Muscle layer of colon (tissue), 2 donors: ENCODE measurements around the gene PPEF2.
A peak's percentile ranks its signal among the peaks of the same experiment; 100 is the strongest.
"Not testable (repeated sequence)": the region's sequence is repeated elsewhere in the genome, so short reads cannot be mapped to it uniquely, and the experiment has no call there.

Experiments used
- H3K27ac ChIP-seq: one replicate; pipeline ENCODE4 v1.7.0; 2013; ENCODE audit warnings: low read depth, mild to moderate bottlenecking, low read length, moderate library complexity
- H3K27me3 ChIP-seq, 2 donors: one replicate each; pipeline ENCODE4 v1.7.0; 2013; ENCODE audit warnings: low read length in 2 of 2, mild to moderate bottlenecking in 2 of 2; ENCODE audit not compliant: insufficient read depth in 2 of 2, control insufficient read depth in 1 of 2
- H3K36me3 ChIP-seq: one replicate; pipeline ENCODE4 v1.7.0; 2013; ENCODE audit warnings: mild to moderate bottlenecking, low read length; ENCODE audit not compliant: insufficient read depth
- H3K4me1 ChIP-seq: one replicate; pipeline ENCODE4 v1.7.0; 2013; ENCODE audit warnings: mild to moderate bottlenecking, low read length; ENCODE audit not compliant: insufficient read depth
- H3K4me3 ChIP-seq, 2 donors: one replicate each; pipeline ENCODE4 v1.7.0; 2013; ENCODE audit warnings: low read length in 2 of 2, low read depth in 1 of 2, mild to moderate bottlenecking in 1 of 2, moderate library complexity in 1 of 2
- H3K9ac ChIP-seq: one replicate; pipeline ENCODE4 v1.7.0; 2013; ENCODE audit warnings: low read length
- H3K9me3 ChIP-seq: one replicate; pipeline ENCODE4 v1.7.0; 2013; ENCODE audit warnings: mild to moderate bottlenecking, low read length
- donor health status: abdominal sarcoma.
- donor health status: Adenocarcinoma of cecum.

PPEF2 gene

DNA sequence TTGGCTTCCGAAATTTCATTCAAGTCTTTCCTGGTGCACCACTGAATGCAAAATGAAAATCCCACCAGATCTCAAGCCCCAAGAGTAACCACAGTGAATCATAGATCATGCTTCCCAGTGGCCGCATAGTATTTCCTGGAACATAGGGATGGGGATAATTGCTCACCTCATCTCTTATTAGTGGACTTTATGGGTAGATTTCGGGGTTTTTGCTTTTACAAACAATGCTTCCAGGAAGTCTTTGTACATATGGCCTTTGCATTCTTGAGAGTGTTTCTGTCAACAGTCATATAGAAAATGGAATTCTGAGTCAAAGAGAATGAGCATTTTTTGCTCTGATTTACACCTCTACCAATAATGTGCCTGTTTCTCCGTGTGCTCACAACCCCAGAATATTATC lies 53.4 kb downstream of the PPEF2 start:
- H3K36me3 ChIP-seq = no peaks in the 10 kb centered on the region
- H3K9me3 ChIP-seq = no peaks in the 10 kb centered on the region
- no peak overlapping the region for H3K4me3 ChIP-seq
- no peaks in the 10 kb centered on the region for H3K4me1 ChIP-seq
- H3K9ac ChIP-seq = no peak overlapping the region
- H3K27ac ChIP-seq = no peak overlapping the region
- no peaks in the 10 kb centered on the region for H3K27me3 ChIP-seq

DNA sequence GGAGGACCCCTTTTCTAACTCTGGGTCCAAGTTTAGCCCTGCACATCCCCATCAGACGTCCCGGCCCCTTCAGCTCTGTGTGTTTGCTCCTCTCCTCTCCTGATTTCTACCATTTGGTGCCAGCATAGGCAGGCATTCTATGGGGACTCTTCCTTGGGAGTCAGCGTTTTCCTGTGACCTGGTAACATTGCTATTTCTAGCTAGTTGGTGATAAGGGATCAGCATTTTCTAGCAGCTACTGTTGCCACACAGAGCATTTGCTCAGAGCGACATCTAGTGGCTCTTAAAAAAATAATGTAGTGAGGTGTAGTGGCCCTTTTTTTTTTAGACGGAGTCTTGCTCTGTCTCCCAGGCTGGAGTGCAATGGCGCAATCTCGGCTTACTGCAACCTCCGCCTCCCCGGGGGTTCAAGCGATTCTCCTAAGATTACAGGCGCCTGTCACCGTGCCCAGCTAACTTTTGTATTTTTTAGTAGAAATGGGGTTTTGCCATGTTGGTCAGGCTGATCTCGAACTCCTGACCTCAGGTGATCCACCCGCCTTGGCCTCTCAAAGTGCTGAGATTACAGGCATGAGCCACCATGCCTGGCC lies 54.0 kb downstream of the PPEF2 start:
- H3K9ac ChIP-seq, H3K27ac ChIP-seq: not testable (repeated sequence)

DNA sequence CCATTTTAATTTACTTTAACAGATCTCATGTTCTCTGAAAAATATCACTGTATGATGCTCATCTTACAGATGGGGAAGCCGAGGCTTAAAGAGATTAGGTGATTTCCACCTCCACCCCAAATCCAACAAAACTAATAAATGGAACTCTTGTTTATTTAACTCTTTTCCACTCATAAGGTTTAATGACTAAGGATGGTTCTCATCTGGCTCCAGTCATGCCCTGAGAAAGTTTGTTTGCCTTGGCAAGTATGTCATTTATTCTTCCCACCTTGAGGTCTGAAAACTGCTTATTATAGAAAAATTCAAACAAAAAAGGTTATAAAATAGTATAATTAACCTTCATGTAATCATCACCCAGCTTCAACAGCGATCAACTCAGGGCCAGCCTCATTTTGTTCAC lies 56.3 kb downstream of the PPEF2 start:
- Histone ChIP-seq H3K4me3 (no peak overlapping the region), H3K27me3 (no peaks in the 10 kb centered on the region), H3K4me1 (no peaks in the 10 kb centered on the region), H3K9me3 (no peaks in the 10 kb centered on the region), H3K9ac (no peak overlapping the region), H3K27ac (peak overlapping the region; percentile 13), H3K36me3 (no peaks in the 10 kb centered on the region)

More for the DNA sequence above, 54.0 kb downstream of the PPEF2 start:
- H3K36me3 ChIP-seq, H3K4me3 ChIP-seq, H3K4me1 ChIP-seq, H3K27me3 ChIP-seq, H3K9me3 ChIP-seq: not testable (repeated sequence)

DNA sequence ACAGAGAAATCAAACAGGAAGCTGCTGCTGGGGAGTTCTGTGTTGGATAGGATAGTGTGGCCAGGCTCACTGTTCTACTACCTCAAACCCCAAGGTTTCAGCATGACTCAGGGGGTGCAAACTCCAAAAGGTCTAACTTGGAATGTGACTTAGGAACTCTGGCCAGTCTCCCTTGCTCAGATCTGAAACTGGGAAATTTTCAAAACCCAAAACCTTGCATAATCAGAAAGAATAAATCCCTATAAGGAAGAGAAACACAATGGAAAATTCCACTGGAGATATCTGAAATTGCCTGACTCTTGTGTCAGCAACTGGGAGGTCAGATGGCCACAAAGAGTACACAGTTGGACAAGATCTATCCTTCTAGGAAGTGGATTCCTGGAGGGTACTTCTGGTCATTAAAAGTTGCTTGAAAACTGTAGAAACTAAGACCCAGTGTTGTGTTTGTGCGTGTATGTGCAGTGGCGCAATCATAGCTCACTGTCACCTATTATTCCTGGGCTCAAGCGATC lies 58.0 kb downstream of the PPEF2 start:
- no peaks in the 10 kb centered on the region for H3K4me1 ChIP-seq
- H3K4me3 ChIP-seq = no peak overlapping the region
- H3K36me3 ChIP-seq = no peaks in the 10 kb centered on the region
- H3K9me3 ChIP-seq = no peaks in the 10 kb centered on the region
- H3K27ac ChIP-seq = no peak overlapping the region
- H3K27me3 ChIP-seq = no peaks in the 10 kb centered on the region
- H3K9ac ChIP-seq = no peak overlapping the region

DNA sequence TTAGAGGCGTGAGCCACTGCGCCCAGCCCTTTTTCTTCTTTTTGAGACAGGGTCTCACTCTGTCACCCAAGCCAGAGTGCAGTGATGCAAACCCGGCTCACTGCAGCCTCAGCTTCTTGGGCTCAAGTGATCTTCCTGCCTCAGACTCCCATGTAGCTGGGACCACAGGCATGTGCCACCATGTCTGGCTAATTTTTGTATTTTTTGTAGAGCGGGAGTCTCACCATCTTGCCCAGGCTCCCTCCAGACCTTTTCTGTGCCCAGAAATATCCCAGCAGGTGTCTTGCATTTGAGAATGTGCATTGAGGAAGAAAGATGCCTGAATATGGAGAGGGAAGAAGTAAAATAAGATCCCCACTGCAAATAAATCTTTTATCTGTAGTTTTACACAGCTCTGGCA lies 58.7 kb downstream of the PPEF2 start:
- Histone ChIP-seq H3K9me3 (no peaks in the 10 kb centered on the region), H3K27me3 (no peaks in the 10 kb centered on the region), H3K9ac (no peak overlapping the region), H3K36me3 (no peaks in the 10 kb centered on the region), H3K4me1 (no peaks in the 10 kb centered on the region), H3K27ac (no peak overlapping the region), H3K4me3 (no peak overlapping the region)

DNA sequence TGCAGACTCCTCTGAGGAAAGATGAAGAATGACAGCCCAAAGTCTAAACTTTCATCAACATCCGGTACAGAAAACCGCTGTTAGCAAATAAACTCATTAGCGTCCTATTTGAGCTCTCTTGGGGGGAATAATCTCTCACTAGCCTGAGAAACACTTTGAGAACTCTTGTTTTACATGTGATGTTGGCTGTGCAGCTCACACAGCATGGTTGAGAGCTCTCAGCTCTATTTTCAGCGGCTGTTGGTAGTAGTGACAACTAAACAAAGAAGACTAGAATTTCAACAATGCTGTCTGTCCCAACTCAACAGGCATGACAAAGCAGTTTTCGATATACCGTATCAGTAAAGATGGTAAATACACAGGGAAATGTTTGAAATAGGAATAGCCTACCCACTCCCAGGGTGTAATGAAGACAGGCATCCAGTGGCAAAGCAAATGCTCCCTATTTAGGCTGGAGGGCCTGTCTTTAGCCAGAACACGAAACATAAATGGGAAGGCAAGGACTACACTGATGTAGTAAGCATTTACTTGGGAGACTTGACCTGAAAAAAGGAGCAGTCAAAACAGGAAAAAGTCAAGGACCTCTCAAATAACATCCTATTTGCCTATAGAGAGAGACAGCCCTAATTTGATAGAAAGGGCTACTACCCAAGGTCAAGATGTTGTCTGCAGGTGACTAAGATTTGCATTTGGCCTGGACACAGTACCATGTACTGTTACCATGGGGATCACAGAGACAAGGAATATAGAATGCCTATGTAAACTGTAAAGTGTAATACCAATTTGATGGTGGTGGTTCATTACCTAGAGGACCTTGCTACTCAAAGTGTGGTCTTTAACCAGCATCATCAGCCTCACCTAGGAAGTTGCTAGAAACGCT lies 60.4 kb downstream of the PPEF2 start:
- Histone ChIP-seq H3K9ac (no peak overlapping the region), H3K27me3 (no peaks in the 10 kb centered on the region), H3K27ac (no peak overlapping the region), H3K36me3 (no peaks in the 10 kb centered on the region), H3K9me3 (no peaks in the 10 kb centered on the region), H3K4me3 (no peak overlapping the region), H3K4me1 (no peaks in the 10 kb centered on the region)

DNA sequence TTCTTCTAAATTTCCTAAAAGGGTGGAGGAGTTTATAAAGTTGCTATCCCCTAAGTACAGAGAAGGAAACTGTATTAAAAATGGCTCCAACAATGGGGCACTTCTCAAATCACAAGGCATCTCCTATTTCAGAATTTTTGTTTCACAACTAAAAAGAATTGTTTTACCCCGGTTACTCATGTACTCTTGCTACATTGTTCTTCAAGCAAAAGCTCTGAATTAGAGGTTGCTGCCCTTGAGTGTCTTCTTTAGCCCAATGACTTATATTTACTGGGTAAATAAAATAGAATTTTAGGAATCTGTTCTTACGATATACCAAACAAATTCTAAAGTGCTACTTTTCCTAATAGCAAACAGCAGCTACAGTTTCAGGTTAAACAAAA lies 67.5 kb downstream of the PPEF2 start:
- H3K4me1 ChIP-seq = no peaks in the 10 kb centered on the region

DNA sequence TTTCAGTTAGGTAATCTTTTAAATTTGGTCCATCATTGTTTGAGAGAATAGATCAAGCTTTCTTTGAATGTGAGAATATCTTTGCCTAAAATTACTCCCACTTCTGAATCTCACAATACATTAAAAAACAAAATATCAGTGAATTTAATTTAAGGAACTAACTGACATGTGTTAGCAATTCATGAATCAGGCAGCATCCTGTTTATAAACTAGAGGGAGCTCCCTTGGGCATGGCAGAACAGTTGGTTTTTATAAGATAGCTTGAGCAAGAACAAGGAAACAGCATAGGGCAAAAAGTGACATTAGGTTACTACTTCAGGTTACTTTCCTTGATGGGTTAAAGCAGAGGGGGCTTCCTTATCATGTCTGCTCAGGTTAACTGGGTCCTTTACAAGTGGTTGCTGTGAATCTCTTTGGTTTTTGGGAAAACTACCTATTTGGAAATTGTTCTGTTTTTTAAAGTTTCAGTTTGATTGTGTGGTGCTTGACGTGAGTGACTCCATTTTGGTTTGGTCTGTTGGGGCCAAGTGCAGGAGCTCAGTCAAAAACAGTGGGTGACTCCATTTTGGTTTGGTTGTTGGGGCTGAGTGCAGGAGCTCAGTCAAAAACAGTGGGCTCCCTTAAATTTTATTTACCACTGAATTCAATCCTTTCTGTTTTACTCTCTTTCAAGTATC lies 68.0 kb downstream of the PPEF2 start:
- Histone ChIP-seq H3K4me1 (no peaks in the 10 kb centered on the region), H3K9ac (no peak overlapping the region), H3K4me3 (no peak overlapping the region), H3K27me3 (no peaks in the 10 kb centered on the region), H3K36me3 (no peaks in the 10 kb centered on the region), H3K27ac (no peak overlapping the region), H3K9me3 (no peaks in the 10 kb centered on the region)

More for the DNA sequence above, 67.5 kb downstream of the PPEF2 start:
- Histone ChIP-seq H3K4me3 (no peak overlapping the region), H3K27me3 (no peaks in the 10 kb centered on the region), H3K36me3 (no peaks in the 10 kb centered on the region), H3K27ac (no peak overlapping the region), H3K9ac (no peak overlapping the region), H3K9me3 (no peaks in the 10 kb centered on the region)

DNA sequence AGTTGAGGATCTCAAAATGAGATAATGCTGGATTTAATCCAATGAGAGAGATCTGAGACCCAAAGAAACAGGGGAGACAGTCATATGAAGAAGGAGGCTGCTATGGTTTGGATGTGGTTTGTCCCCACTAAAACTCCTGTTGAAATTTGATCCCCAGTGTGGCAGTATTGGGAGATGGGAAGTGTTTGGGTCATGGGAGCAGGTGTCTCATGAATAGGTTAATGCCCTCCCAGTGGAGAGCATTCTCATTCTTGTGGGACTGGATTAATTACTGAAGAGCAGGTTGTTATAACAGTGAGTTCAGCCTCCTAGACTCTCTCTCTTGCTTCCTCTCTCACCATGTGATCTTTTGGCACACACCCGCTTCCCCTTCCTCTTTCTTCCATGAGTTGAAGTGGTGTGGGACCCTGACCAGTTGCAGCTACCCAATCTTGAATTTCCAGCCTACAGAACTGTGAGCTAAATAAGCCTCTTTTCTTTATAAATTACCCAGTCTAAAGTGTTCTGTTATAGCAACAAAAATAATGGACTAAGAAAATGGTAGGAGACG lies 70.3 kb downstream of the PPEF2 start:
- Histone ChIP-seq H3K9ac (no peak overlapping the region), H3K27me3 (no peaks in the 10 kb centered on the region), H3K36me3 (no peaks in the 10 kb centered on the region), H3K9me3 (no peaks in the 10 kb centered on the region), H3K27ac (no peak overlapping the region), H3K4me3 (no peak overlapping the region), H3K4me1 (no peaks in the 10 kb centered on the region)

DNA sequence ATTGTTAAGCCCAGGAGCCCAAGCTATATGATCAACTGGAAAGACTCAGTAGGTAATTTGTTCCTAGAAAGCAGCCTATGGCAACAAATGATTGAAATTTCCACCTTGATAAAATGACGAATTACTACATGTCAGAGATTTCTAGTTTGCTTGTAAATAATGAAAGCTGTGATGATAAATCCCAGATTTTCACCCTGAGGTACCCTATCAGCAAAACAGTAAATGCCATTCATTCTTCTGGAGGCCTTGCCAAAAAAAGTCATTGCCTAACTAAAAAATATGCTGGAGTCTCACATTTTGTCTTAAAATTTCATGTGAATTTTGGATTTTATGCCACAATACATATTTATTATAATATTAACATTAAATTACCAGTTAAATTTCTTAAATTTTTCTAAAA lies 71.3 kb downstream of the PPEF2 start:
- no peaks in the 10 kb centered on the region for H3K36me3 ChIP-seq
- no peak overlapping the region for H3K4me3 ChIP-seq
- no peaks in the 10 kb centered on the region for H3K27me3 ChIP-seq
- no peak overlapping the region for H3K27ac ChIP-seq
- no peak overlapping the region for H3K9ac ChIP-seq
- H3K9me3 ChIP-seq = no peaks in the 10 kb centered on the region
- no peaks in the 10 kb centered on the region for H3K4me1 ChIP-seq

DNA sequence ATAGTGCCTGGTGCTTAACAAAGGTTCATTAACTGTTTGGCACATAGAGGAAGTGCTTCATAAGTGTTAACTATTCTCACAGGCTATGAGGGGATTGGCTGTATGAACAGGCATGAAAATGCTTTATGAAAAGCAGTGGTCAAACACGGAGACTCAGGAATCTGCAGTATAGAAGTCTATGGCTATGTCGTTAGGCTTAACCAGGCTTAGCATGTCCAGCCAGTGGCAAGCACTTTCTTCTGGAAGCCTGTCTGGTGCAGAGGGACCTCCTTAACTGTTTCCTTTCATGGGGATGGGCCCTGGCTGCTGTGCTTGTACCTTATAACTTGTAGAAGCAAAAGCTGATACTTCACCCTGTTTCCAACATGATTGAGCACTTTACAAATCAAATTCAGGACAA lies 78.4 kb downstream of the PPEF2 start:
- H3K9ac ChIP-seq = no peak overlapping the region
- no peaks in the 10 kb centered on the region for H3K36me3 ChIP-seq
- no peak overlapping the region for H3K4me3 ChIP-seq
- H3K4me1 ChIP-seq = no peaks in the 10 kb centered on the region
- no peaks in the 10 kb centered on the region for H3K27me3 ChIP-seq
- H3K9me3 ChIP-seq = no peaks in the 10 kb centered on the region
- H3K27ac ChIP-seq = no peak overlapping the region
